Measurements from ENCODE around the gene LYSMD3.

DNA sequence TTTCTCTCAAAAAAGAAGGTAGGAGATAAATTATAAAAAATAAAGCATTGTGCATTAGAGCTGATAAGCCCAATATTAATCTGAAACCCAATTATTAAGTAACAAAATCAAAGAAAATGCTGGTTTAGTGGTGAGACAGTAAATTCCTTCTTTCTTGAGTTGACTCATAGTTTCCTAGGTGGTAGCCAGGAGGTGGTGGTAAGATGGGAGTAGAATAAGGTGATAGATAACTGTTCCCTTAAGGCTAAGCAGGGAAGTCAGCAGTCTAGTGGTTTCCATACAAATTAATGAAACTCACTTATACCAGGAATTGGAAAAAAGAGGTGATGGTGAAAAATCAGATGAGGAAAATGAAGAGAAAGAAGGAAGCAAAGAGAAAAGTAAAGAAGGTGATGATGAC, 23.2 kb downstream of the LYSMD3 start:
- TF ChIP-seq, protein P1, sequence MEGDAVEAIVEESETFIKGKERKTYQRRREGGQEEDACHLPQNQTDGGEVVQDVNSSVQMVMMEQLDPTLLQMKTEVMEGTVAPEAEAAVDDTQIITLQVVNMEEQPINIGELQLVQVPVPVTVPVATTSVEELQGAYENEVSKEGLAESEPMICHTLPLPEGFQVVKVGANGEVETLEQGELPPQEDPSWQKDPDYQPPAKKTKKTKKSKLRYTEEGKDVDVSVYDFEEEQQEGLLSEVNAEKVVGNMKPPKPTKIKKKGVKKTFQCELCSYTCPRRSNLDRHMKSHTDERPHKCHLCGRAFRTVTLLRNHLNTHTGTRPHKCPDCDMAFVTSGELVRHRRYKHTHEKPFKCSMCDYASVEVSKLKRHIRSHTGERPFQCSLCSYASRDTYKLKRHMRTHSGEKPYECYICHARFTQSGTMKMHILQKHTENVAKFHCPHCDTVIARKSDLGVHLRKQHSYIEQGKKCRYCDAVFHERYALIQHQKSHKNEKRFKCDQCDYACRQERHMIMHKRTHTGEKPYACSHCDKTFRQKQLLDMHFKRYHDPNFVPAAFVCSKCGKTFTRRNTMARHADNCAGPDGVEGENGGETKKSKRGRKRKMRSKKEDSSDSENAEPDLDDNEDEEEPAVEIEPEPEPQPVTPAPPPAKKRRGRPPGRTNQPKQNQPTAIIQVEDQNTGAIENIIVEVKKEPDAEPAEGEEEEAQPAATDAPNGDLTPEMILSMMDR (IDR thresholded peaks at IDR 0.05 in 4 of 5, conservative IDR thresholded peaks at IDR 0.05 in 1 of 5), result no peak
- TF ChIP-seq POLR2A (IDR thresholded peaks at IDR 0.05), result no peak

All from gastrocnemius medialis (tissue), 4 donors.